ENCODE results near the gene OR2B2.

Gene OR2B2

DNA sequence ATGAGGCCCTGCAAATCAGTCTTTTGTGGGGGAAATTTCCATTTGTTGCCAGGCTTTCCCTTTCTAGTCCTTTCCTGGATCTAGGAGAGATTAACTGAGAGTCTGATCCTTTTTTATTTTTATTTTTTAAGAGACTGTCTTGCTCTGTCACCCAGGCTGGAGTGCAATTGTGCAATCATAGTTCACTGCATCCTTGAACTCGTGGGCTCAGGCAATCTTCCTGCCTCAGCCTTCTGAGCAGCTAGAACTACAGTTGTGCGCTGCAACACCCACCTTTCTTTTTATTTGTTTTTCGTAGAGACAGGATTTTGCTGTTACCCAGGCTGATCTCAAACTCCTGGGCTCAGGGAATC, 22.9 kb downstream of the OR2B2 start:
- TF ChIP-seq CEBPB (IDR thresholded peaks at IDR 0.05) (peak; percentile 21; the same call in 1 of the 2 replicates), CREB1 (IDR thresholded peaks at IDR 0.05; ENCODE audit: low read depth) (no peak)

- no peak for TF ChIP-seq CREB1 (IDR thresholded peaks at IDR 0.05; ENCODE audit: low read depth)
- no peak for TF ChIP-seq TAF1 (IDR thresholded peaks at IDR 0.05; ENCODE audit: low read depth)
- TF ChIP-seq, protein P1, sequence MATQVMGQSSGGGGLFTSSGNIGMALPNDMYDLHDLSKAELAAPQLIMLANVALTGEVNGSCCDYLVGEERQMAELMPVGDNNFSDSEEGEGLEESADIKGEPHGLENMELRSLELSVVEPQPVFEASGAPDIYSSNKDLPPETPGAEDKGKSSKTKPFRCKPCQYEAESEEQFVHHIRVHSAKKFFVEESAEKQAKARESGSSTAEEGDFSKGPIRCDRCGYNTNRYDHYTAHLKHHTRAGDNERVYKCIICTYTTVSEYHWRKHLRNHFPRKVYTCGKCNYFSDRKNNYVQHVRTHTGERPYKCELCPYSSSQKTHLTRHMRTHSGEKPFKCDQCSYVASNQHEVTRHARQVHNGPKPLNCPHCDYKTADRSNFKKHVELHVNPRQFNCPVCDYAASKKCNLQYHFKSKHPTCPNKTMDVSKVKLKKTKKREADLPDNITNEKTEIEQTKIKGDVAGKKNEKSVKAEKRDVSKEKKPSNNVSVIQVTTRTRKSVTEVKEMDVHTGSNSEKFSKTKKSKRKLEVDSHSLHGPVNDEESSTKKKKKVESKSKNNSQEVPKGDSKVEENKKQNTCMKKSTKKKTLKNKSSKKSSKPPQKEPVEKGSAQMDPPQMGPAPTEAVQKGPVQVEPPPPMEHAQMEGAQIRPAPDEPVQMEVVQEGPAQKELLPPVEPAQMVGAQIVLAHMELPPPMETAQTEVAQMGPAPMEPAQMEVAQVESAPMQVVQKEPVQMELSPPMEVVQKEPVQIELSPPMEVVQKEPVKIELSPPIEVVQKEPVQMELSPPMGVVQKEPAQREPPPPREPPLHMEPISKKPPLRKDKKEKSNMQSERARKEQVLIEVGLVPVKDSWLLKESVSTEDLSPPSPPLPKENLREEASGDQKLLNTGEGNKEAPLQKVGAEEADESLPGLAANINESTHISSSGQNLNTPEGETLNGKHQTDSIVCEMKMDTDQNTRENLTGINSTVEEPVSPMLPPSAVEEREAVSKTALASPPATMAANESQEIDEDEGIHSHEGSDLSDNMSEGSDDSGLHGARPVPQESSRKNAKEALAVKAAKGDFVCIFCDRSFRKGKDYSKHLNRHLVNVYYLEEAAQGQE (IDR thresholded peaks at IDR 0.05; ENCODE audit: low read depth): no peak
- TF ChIP-seq, protein P2, sequence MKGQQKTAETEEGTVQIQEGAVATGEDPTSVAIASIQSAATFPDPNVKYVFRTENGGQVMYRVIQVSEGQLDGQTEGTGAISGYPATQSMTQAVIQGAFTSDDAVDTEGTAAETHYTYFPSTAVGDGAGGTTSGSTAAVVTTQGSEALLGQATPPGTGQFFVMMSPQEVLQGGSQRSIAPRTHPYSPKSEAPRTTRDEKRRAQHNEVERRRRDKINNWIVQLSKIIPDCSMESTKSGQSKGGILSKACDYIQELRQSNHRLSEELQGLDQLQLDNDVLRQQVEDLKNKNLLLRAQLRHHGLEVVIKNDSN (IDR thresholded peaks at IDR 0.05): no peak
- no peak for TF ChIP-seq EP300 (IDR thresholded peaks at IDR 0.05; ENCODE audit: borderline replicate concordance)
- no peak for TF ChIP-seq CEBPB (IDR thresholded peaks at IDR 0.05)
These were observed 23.6 kb downstream of the OR2B2 start for GRCh38 chr6:27888566-27888965.

GRCh38 chr6:27886073-27886472, 26.1 kb downstream of the OR2B2 start:
- TF ChIP-seq EGR1 (IDR thresholded peaks at IDR 0.05): no peak
- no peak for TF ChIP-seq TAF1 (IDR thresholded peaks at IDR 0.05; ENCODE audit: low read depth)
- no peak for TF ChIP-seq YY1 (IDR thresholded peaks at IDR 0.05; ENCODE audit: low read depth)
- TF ChIP-seq TEAD4 (IDR thresholded peaks at IDR 0.05): no peak
- no peak for TF ChIP-seq CREB1 (IDR thresholded peaks at IDR 0.05; ENCODE audit: low read depth)
- no peak for TF ChIP-seq EP300 (IDR thresholded peaks at IDR 0.05; ENCODE audit: borderline replicate concordance)
- TF ChIP-seq NFIC (IDR thresholded peaks at IDR 0.05): no peak
- no peak for TF ChIP-seq MAX (IDR thresholded peaks at IDR 0.05)
- TF ChIP-seq, protein P2 (IDR thresholded peaks at IDR 0.05): no peak
- no peak for TF ChIP-seq RAD21 (IDR thresholded peaks at IDR 0.05; ENCODE audit: low read depth)
- TF ChIP-seq FOXM1 (IDR thresholded peaks at IDR 0.05; ENCODE audit: borderline replicate concordance, low read depth): no peak
- no peak for TF ChIP-seq CEBPB (IDR thresholded peaks at IDR 0.05)
- TF ChIP-seq TCF12 (IDR thresholded peaks at IDR 0.05; ENCODE audit: low read depth): no peak
- TF ChIP-seq ZBTB7A (IDR thresholded peaks at IDR 0.05; ENCODE audit: low read depth): no peak
- TF ChIP-seq, protein P1 (IDR thresholded peaks at IDR 0.05; ENCODE audit: low read depth): no peak

- no peak for TF ChIP-seq NFIC (IDR thresholded peaks at IDR 0.05)
- TF ChIP-seq TCF12 (IDR thresholded peaks at IDR 0.05; ENCODE audit: low read depth): no peak
- no peak for TF ChIP-seq MAX (IDR thresholded peaks at IDR 0.05)
- no peak for TF ChIP-seq EP300 (IDR thresholded peaks at IDR 0.05; ENCODE audit: borderline replicate concordance)
- no peak for TF ChIP-seq ZBTB7A (IDR thresholded peaks at IDR 0.05; ENCODE audit: low read depth)
- TF ChIP-seq, protein P1 (IDR thresholded peaks at IDR 0.05; ENCODE audit: low read depth): no peak
- TF ChIP-seq CEBPB (IDR thresholded peaks at IDR 0.05): no peak
- no peak for TF ChIP-seq YY1 (IDR thresholded peaks at IDR 0.05; ENCODE audit: low read depth)
- TF ChIP-seq, protein P2 (IDR thresholded peaks at IDR 0.05): no peak
These were observed 29.1 kb downstream of the OR2B2 start for GRCh38 chr6:27883136-27883535.

GRCh38 chr6:27882624-27883023, 29.6 kb downstream of the OR2B2 start:
- TF ChIP-seq TEAD4 (IDR thresholded peaks at IDR 0.05) (no peak), RAD21 (IDR thresholded peaks at IDR 0.05; ENCODE audit: low read depth) (no peak), NFIC (IDR thresholded peaks at IDR 0.05) (no peak), TAF1 (IDR thresholded peaks at IDR 0.05; ENCODE audit: low read depth) (no peak), MAX (IDR thresholded peaks at IDR 0.05) (no peak)
- TF ChIP-seq, protein P1 (IDR thresholded peaks at IDR 0.05; ENCODE audit: low read depth): no peak
